H1 (cell line): ENCODE measurements around the gene CACNA1D. TPM values are rescaled to one million over a fixed set of nuclear protein-coding genes. Genes with fewer than 3 reads are reported as not detected.

Experiments
- CTCF ChIA-PET: fragments of 300-600 bp; sonication (Branson Sonifier 250); formaldehyde crosslinking; loops from one replicate; lab custom pipeline; 2021; ENCODE audit not compliant: partially characterized antibody; lab: Charles Lee
- POLR2A ChIA-PET: fragments of 300-600 bp; sonication (Branson Sonifier 250); formaldehyde crosslinking; loops from one replicate; lab custom pipeline; 2021; ENCODE audit warnings: inconsistent platforms; ENCODE audit not compliant: partially characterized antibody; lab: Charles Lee
- DNase-seq, 2 experiments: peaks; one replicate each; pipeline versions ENCODE4 v3.0.0 to v3.0.0-alpha.2; 2010 to 2022; ENCODE audit warnings: low spot score in 2 of 2, low read depth in 1 of 2, mixed read lengths in 1 of 2
- FAIRE-seq: peaks from 2 replicates; lab custom pipeline; 2011; peaks lifted over from hg19 to GRCh38; lab: Jason Lieb, UNC
- H2AFZ ChIP-seq: 2 replicates; pipeline ENCODE4 v1.8.1; 2012; ENCODE audit warnings: low read length, inconsistent platforms
- H2AK5ac ChIP-seq: 2 replicates; pipeline ENCODE4 v1.6.1; 2013; ENCODE audit warnings: low read depth, low read length
- H2BK120ac ChIP-seq: replicated peaks from 2 replicates; pipeline ENCODE3; 2013; ENCODE audit warnings: low read depth, low read length, inconsistent platforms
- H2BK12ac ChIP-seq: 2 replicates; pipeline ENCODE4 v1.6.1; 2013; ENCODE audit warnings: low read depth, low read length
- H2BK15ac ChIP-seq: 2 replicates; pipeline ENCODE4 v1.6.1; 2013; ENCODE audit warnings: low read length
- H2BK20ac ChIP-seq: 2 replicates; pipeline ENCODE4 v1.6.1; 2013; ENCODE audit warnings: low read length
- H2BK5ac ChIP-seq: 2 replicates; pipeline ENCODE4 v1.6.1; 2013; ENCODE audit warnings: low read depth, low read length
- H3K14ac ChIP-seq: 2 replicates; pipeline ENCODE4 v1.6.1; 2013; ENCODE audit warnings: inconsistent platforms; ENCODE audit not compliant: insufficient read length
- H3K18ac ChIP-seq: 2 replicates; pipeline ENCODE4 v1.6.1; 2013; ENCODE audit warnings: low read length; ENCODE audit errors: extremely low read depth
- H3K23ac ChIP-seq: 2 replicates; pipeline ENCODE4 v1.6.1; 2013; ENCODE audit warnings: inconsistent platforms; ENCODE audit not compliant: insufficient read length
- H3K23me2 ChIP-seq: 2 replicates; pipeline ENCODE4 v1.6.1; 2013; ENCODE audit warnings: low read depth, low read length
- H3K27ac ChIP-seq: 2 replicates; pipeline ENCODE4 v1.6.1; 2011; ENCODE audit warnings: low read depth, low read length, inconsistent platforms
- H3K27me3 ChIP-seq, 4 experiments: replicated peaks in 1 of 4; 1 replicate in 1 of 4; 2 replicates in 3 of 4; pipeline versions ENCODE4 v1.6.1 to v1.8.1; 2011 to 2013; ENCODE audit warnings: low read length in 3 of 4, mild to moderate bottlenecking in 3 of 4, inconsistent platforms in 2 of 4, mixed read lengths in 2 of 4, moderate library complexity in 1 of 4; ENCODE audit not compliant: control insufficient read depth in 3 of 4, insufficient read depth in 3 of 4; ENCODE audit errors: extremely low read depth in 1 of 4
- H3K36me3 ChIP-seq, 4 experiments: 2 replicates each; pipeline versions ENCODE4 v1.6.1 to v1.8.1; 2011 to 2013; ENCODE audit warnings: mild to moderate bottlenecking in 4 of 4, low read length in 3 of 4, moderate library complexity in 2 of 4, control low read depth in 1 of 4, inconsistent platforms in 1 of 4; ENCODE audit not compliant: insufficient read depth in 4 of 4, control insufficient read depth in 2 of 4
- H3K4ac ChIP-seq: replicated peaks from 2 replicates; pipeline ENCODE3; 2013; ENCODE audit warnings: low read length, low read depth, mixed read lengths, inconsistent platforms; ENCODE audit not compliant: insufficient read length
- H3K4me1 ChIP-seq, 4 experiments: replicated peaks in 1 of 4; 1 replicate in 1 of 4; 2 replicates in 3 of 4; pipeline versions ENCODE4 v1.6.1 to v1.8.1; 2011 to 2013; ENCODE audit warnings: low read length in 3 of 4, inconsistent platforms in 2 of 4, mixed read lengths in 1 of 4; ENCODE audit not compliant: insufficient read depth in 4 of 4, control insufficient read depth in 3 of 4
- H3K4me2 ChIP-seq, 2 experiments: 2 replicates each; pipeline versions ENCODE4 v1.6.1 to v1.8.1; 2011 to 2013; ENCODE audit warnings: low read depth in 2 of 2, low read length in 2 of 2, control low read depth in 1 of 2, inconsistent platforms in 1 of 2, mild to moderate bottlenecking in 1 of 2; ENCODE audit not compliant: insufficient read depth in 1 of 2
- H3K4me3 ChIP-seq, 4 experiments: fragments of 200-600, 300-600 bp in 1 of 4; sonication (generic), shearing (Covaris generic), sonication (Bioruptor Twin) in 1 of 4; 2 replicates each; pipeline versions ENCODE4 v1.5.1 to v1.8.1; 2011 to 2016; ENCODE audit warnings: low read length in 4 of 4, low read depth in 3 of 4, control low read depth in 2 of 4, inconsistent platforms in 2 of 4, mild to moderate bottlenecking in 2 of 4, mixed read lengths in 1 of 4, moderate library complexity in 1 of 4; ENCODE audit not compliant: insufficient read depth in 2 of 4; ENCODE audit errors: extremely low read depth in 1 of 4
- H3K56ac ChIP-seq: replicated peaks from 2 replicates; pipeline ENCODE3; 2013; ENCODE audit warnings: low read depth, mild to moderate bottlenecking, mixed read lengths, low read length, inconsistent platforms; ENCODE audit not compliant: insufficient read length
- H3K79me1 ChIP-seq: 2 replicates; pipeline ENCODE4 v1.6.1; 2013; ENCODE audit warnings: low read depth, low read length, control low read depth
- H3K79me2 ChIP-seq, 2 experiments: 2 replicates each; pipeline versions ENCODE4 v1.6.1 to v1.8.1; 2012 to 2013; ENCODE audit warnings: low read length in 2 of 2, mild to moderate bottlenecking in 2 of 2, inconsistent platforms in 1 of 2; ENCODE audit not compliant: insufficient read depth in 2 of 2, control insufficient read depth in 1 of 2
- H3K9ac ChIP-seq, 4 experiments: replicated peaks in 1 of 4; 1 replicate in 1 of 4; 2 replicates in 3 of 4; pipeline versions ENCODE4 v1.6.1 to v1.8.1; 2011 to 2013; ENCODE audit warnings: low read depth in 3 of 4, low read length in 3 of 4, control low read depth in 2 of 4, mild to moderate bottlenecking in 2 of 4, moderate library complexity in 2 of 4, inconsistent platforms in 1 of 4; ENCODE audit errors: extremely low read depth in 1 of 4
- H3K9me3 ChIP-seq, 2 experiments: 2 replicates each; pipeline versions ENCODE4 v1.6.1 to v1.8.1; 2012 to 2013; ENCODE audit warnings: mild to moderate bottlenecking in 2 of 2, moderate library complexity in 2 of 2, control low read depth in 1 of 2, inconsistent platforms in 1 of 2, low read depth in 1 of 2, low read length in 1 of 2, mixed read lengths in 1 of 2; ENCODE audit not compliant: insufficient read depth in 2 of 2
- H4K20me1 ChIP-seq, 2 experiments: replicated peaks in 1 of 2; 2 replicates each; pipeline versions ENCODE3 to v1.8.1; 2011 to 2013; ENCODE audit warnings: inconsistent platforms in 2 of 2, low read length in 2 of 2, mild to moderate bottlenecking in 1 of 2; ENCODE audit not compliant: insufficient read depth in 2 of 2, control insufficient read depth in 1 of 2
- H4K5ac ChIP-seq: 2 replicates; pipeline ENCODE4 v1.6.1; 2013; ENCODE audit warnings: low read length, low read depth, mixed read lengths, inconsistent platforms; ENCODE audit not compliant: insufficient read length
- H4K8ac ChIP-seq: 2 replicates; pipeline ENCODE4 v1.8.0; 2013; ENCODE audit warnings: mild to moderate bottlenecking, moderate library complexity, low read length, inconsistent platforms; ENCODE audit not compliant: insufficient read depth; ENCODE audit errors: extremely low read depth
- H4K91ac ChIP-seq: replicated peaks from 2 replicates; pipeline ENCODE3; 2013; ENCODE audit warnings: low read length, mixed read lengths, inconsistent platforms; ENCODE audit not compliant: insufficient read length
- CEBPB ChIP-seq: IDR thresholded peaks from 2 replicates; pipeline ENCODE4 v1.6.1; 2012; ENCODE audit warnings: low read depth, low read length
- FOSL1 ChIP-seq: IDR thresholded peaks from 2 replicates; pipeline ENCODE4 v1.6.1; 2011; ENCODE audit warnings: mild to moderate bottlenecking, low read depth, low read length, moderate library complexity; ENCODE audit not compliant: insufficient read depth
- JUN ChIP-seq: IDR thresholded peaks from 2 replicates; pipeline ENCODE4 v1.6.1; 2011; ENCODE audit warnings: low read depth, mild to moderate bottlenecking, improper control_type of control experiment, low read length
- MAFK ChIP-seq: IDR thresholded peaks from 2 replicates; pipeline ENCODE4 v1.6.1; 2012; ENCODE audit warnings: low read depth, mild to moderate bottlenecking, improper control_type of control experiment, low read length
- POU5F1 ChIP-seq: IDR thresholded peaks from 2 replicates; pipeline ENCODE4 v1.6.1; 2011; ENCODE audit warnings: low read depth, mild to moderate bottlenecking, low read length, moderate library complexity
- RBBP5 ChIP-seq: IDR thresholded peaks from 2 replicates; pipeline ENCODE4 v1.7.1; 2012; ENCODE audit warnings: low read depth, mild to moderate bottlenecking, inconsistent platforms, low read length, moderate library complexity, borderline replicate concordance
- SAP30 ChIP-seq: fragments of 300-600 bp; sonication (generic); IDR thresholded peaks from 2 replicates; pipeline ENCODE4 v1.7.1; 2012; ENCODE audit warnings: low read length, moderate library complexity, mild to moderate bottlenecking, inconsistent platforms; ENCODE audit not compliant: insufficient read depth, insufficient replicate concordance
- SP4 ChIP-seq: IDR thresholded peaks from 2 replicates; pipeline ENCODE4 v1.6.1; 2012; ENCODE audit warnings: low read length, inconsistent platforms
- SRF ChIP-seq: IDR thresholded peaks from 2 replicates; pipeline ENCODE4 v1.6.1; 2011; ENCODE audit warnings: mild to moderate bottlenecking, low read depth, low read length, moderate library complexity
- TCF12 ChIP-seq: IDR thresholded peaks from 2 replicates; pipeline ENCODE4 v1.6.1; 2011; ENCODE audit warnings: low read depth, mild to moderate bottlenecking, low read length
- WGBS, 2 experiments: shearing (Covaris generic) in 1 of 2; methylation state at CpG; one replicate each; pipeline versions ENCODE4 v1.1.6 to v1.1.7; 2013 to 2015; ENCODE audit warnings: low lambda C conversion rate in 2 of 2, mixed read lengths in 2 of 2, inconsistent platforms in 1 of 2, low coverage in 1 of 2, missing lambda C conversion rate in 1 of 2; ENCODE audit not compliant: insufficient replicate concordance in 2 of 2, insufficient coverage in 1 of 2, insufficient read length in 1 of 2; ENCODE audit errors: extremely low coverage in 1 of 2, missing lambda C conversion rate in 1 of 2; 5-methylcytosine and 5-hydroxymethylcytosine counted together
- polyA plus RNA-seq, 7 experiments: library from polyadenylated mRNA; depleted of rRNA in 3 of 7; stranded (reverse) in 5 of 7; unstranded in 2 of 7; fragments of >200 nt in 5 of 7; fragments of 200-250 nt in 2 of 7; gene quantifications; 1 replicate in 5 of 7; 2 replicates in 1 of 7; 4 replicates in 1 of 7; pipeline versions ENCODE4 v1.2.1 to v1.2.3, GENCODE V29; 2011 to 2013; ENCODE audit warnings: missing spikeins in 2 of 7, mixed read lengths in 2 of 7
- total RNA-seq: library from RNA; stranded (reverse); fragmentation: NEBNext Ultra II Directional; extraction: Animal tissue kit (Norgen Biotek cat#: 25700); gene quantifications from 2 replicates; pipeline ENCODE4 v1.2.1, GENCODE V29; 2021
- TF ChIP-seq, protein P1 (sequence below): IDR thresholded peaks from 2 replicates; pipeline ENCODE4 v1.6.1; 2012; ENCODE audit warnings: inconsistent platforms
- TF ChIP-seq, protein P2 (sequence below): IDR thresholded peaks from 2 replicates; pipeline ENCODE4 v1.6.1; 2011; ENCODE audit warnings: low read depth, mild to moderate bottlenecking, low read length; ENCODE audit not compliant: insufficient read depth

CACNA1D gene
- total and polyA plus RNA-seq, 2 of the 8 experiments (the other 6 are each of a cell fraction or from before 2014, with no cell fraction given), result 2.0 to 2.9 TPM

DNA sequence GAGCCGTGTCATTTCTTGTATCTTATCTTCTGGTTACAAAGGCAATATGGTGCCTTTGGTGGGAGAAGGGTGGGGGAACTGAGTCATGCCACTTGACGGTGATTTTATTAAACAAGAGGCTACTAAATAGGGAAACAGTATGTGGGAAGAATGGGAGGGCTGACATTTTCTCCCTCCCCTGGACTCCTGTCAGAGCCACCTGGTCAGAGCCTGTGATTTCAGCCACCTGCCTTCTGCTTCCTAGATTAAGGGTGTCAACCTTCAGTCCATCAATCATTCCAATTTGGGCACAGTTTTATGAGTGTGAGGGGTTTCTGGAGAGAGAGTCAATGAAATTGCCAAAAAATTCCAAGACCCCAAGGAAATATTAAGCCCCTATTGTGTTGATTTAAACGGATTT lies 264.4 kb downstream of the CACNA1D start:
- Histone ChIP-seq H2AK5ac (no peak overlapping the region), H3K56ac (no peak overlapping the region), H3K27ac (no peak overlapping the region), H3K23me2 (no peaks in the 10 kb centered on the region), H3K18ac (no peak overlapping the region), H2BK120ac (no peak overlapping the region), H2BK20ac (no peak overlapping the region), H3K4me2 (no peak overlapping the region), H4K91ac (no peak overlapping the region), H4K20me1 (no peaks in the 10 kb centered on the region), H4K8ac (no peak overlapping the region), H3K36me3 (no peaks in the 10 kb centered on the region), H3K27me3 (no peaks in the 10 kb centered on the region), H3K9me3 (no peaks in the 10 kb centered on the region), H3K23ac (no peak overlapping the region), H3K14ac (no peak overlapping the region), H3K79me1 (no peaks in the 10 kb centered on the region), H3K4me3 (no peak overlapping the region), H3K4ac (no peak overlapping the region), H2AFZ (no peak overlapping the region), H3K9ac (no peak overlapping the region), H2BK5ac (no peak overlapping the region), H2BK12ac (no peak overlapping the region), H4K5ac (no peak overlapping the region), H3K79me2 (no peaks in the 10 kb centered on the region), H2BK15ac (no peak overlapping the region), H3K4me1 (no peaks in the 10 kb centered on the region)
- CTCF ChIA-PET, result interaction anchor here (1.2 kb wide), 1 partner anchor 49 kb away, joined by 4 read pairs; no protein-coding TSS in a partner anchor
- TF ChIP-seq CEBPB, result no peak
- no peak for TF ChIP-seq JUN
- TF ChIP-seq, protein P1, sequence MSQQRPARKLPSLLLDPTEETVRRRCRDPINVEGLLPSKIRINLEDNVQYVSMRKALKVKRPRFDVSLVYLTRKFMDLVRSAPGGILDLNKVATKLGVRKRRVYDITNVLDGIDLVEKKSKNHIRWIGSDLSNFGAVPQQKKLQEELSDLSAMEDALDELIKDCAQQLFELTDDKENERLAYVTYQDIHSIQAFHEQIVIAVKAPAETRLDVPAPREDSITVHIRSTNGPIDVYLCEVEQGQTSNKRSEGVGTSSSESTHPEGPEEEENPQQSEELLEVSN, result no peak
- no peak for TF ChIP-seq MAFK
- no peak for TF ChIP-seq POU5F1
- TF ChIP-seq FOSL1, result no peak
- TF ChIP-seq SAP30, result no peak
- no peak for TF ChIP-seq SRF
- no peak for TF ChIP-seq RBBP5
- TF ChIP-seq SP4, result no peak
- no peak for TF ChIP-seq TCF12
- TF ChIP-seq, protein P2, sequence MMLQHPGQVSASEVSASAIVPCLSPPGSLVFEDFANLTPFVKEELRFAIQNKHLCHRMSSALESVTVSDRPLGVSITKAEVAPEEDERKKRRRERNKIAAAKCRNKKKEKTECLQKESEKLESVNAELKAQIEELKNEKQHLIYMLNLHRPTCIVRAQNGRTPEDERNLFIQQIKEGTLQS, result no peak
- WGBS, 2 experiments, result 85% methylated on average over 3 of the region's 3 CpGs; no CpG with 5 or more reads in 1 of the 2 experiments
- FAIRE-seq (no peak), DNase-seq (no peak)
- POLR2A ChIA-PET, result no interaction called here
